Sigmoid colon (tissue), 7 donors: ENCODE data around the gene KCNAB1. TPM values are rescaled to one million over a fixed set of nuclear protein-coding genes. Genes with fewer than 3 reads are reported as not detected.

ENCODE experiments used
- DNase-seq: peaks from one replicate; pipeline ENCODE4 v3.0.0-alpha.2; 2019
- H3K27ac ChIP-seq, 4 donors: fragments of 200-600 bp; sonication (generic); one replicate each; pipeline ENCODE4 v1.5.1; 2016 to 2019; ENCODE audit warnings: mild to moderate bottlenecking in 1 of 4
- H3K27me3 ChIP-seq, 3 donors: fragments of 200-600 bp; sonication (generic); one replicate each; pipeline ENCODE4 v1.5.1; 2019; ENCODE audit warnings: mild to moderate bottlenecking in 1 of 3
- H3K36me3 ChIP-seq, 4 donors: fragments of 200-600 bp; sonication (generic); one replicate each; pipeline ENCODE4 v1.5.1; 2016 to 2019
- H3K4me1 ChIP-seq, 4 donors: fragments of 200-600 bp; sonication (generic); one replicate each; pipeline ENCODE4 v1.5.1; 2017 to 2019
- H3K4me3 ChIP-seq, 4 donors: fragments of 200-600 bp; sonication (generic); one replicate each; pipeline ENCODE4 v1.5.1; 2017 to 2019; ENCODE audit warnings: mild to moderate bottlenecking in 2 of 4, moderate library complexity in 1 of 4
- H3K9me3 ChIP-seq, 4 donors: fragments of 200-600 bp in 3 of 4; sonication (generic) in 3 of 4; one replicate each; pipeline versions ENCODE4 v1.5.1 to v1.6.1; 2013 to 2019
- EP300 ChIP-seq, 4 donors: sonication (generic); formaldehyde crosslinking; IDR thresholded peaks; one replicate each; pipeline ENCODE4 v1.6.1; 2017; ENCODE audit warnings: antibody characterized with exemption in 4 of 4
- POLR2A ChIP-seq, 2 donors: fragments of 450-650 bp; IDR thresholded peaks; one replicate each; pipeline ENCODE4 v1.6.1; 2016; ENCODE audit warnings: antibody characterized with exemption in 2 of 2, mild to moderate bottlenecking in 2 of 2, moderate library complexity in 2 of 2
- POLR2AphosphoS5 ChIP-seq, 4 donors: sonication (generic); formaldehyde crosslinking; IDR thresholded peaks; one replicate each; pipeline ENCODE4 v1.6.1; 2017; ENCODE audit warnings: antibody characterized with exemption in 4 of 4
- WGBS, 2 donors: extraction: QIAGEN DNeasy Blood & Tissue Kit; methylation state at CpG; one replicate each; pipeline ENCODE4 v1.1.7; 2013; 5-methylcytosine and 5-hydroxymethylcytosine counted together
- intact Hi-C: fragments of 100-400 bp; cut with DNase I; formaldehyde crosslinking; loops from one replicate; pipeline ENCODE4 v1.15.1; 2023
- polyA plus RNA-seq, 3 donors: library from polyadenylated mRNA; stranded (reverse); fragments of 200-250 nt; gene quantifications; one replicate each; pipeline ENCODE4 v1.2.3, GENCODE V29; 2013
- total RNA-seq, 4 donors: library from RNA; depleted of rRNA; stranded (reverse); fragments of >200 nt; gene quantifications; one replicate each; pipeline ENCODE4 v1.1.0, GENCODE V29; 2016
- TF ChIP-seq, protein P1 (sequence below), 4 experiments: fragments of 450-650 bp in 3 of 4; fragments of 200-600 bp in 1 of 4; IDR thresholded peaks; one replicate each; pipeline ENCODE4 v1.5.1; 2016 to 2019; ENCODE audit warnings: antibody characterized with exemption in 4 of 4, mild to moderate bottlenecking in 3 of 4, moderate library complexity in 2 of 4
- donor health status: healthy with polysubstance abuse.
- donor health status: Bipolar disorder and iron deficiency.
- donor health status: healthy.

Gene KCNAB1
- total and polyA plus RNA-seq, 7 donors, result 1.2 to 5.0 (median 4.3) TPM; not detected in 2

DNA sequence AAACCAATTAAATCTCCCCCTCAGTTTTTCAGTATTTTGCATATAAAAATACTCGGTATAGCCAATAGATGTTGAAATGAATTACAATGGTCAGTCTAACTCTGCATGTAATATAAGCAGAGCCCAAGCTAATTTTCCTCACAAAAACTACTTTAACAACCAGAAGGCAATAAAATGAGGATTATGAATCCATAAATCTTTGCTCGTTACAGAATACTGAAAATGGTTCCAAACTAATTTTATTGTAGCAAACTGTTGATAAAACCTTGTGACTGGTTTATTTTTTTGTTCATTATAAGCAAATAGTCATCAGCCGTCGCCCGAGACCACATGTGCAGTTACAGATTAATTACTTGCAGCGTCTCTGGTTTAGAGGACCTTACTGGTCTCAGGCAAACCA, 251.3 kb downstream of the KCNAB1 start:
- Histone ChIP-seq H3K27me3 (no peaks in the 10 kb centered on the region), H3K4me1 (peaks cover 0 to 42% (median 20%) of the 10 kb centered on the region in 4 donors), H3K4me3 (no peak overlapping the region), H3K27ac (no peak overlapping the region), H3K9me3 (no peaks in the 10 kb centered on the region), H3K36me3 (no peaks in the 10 kb centered on the region)
- TF ChIP-seq, protein P1, sequence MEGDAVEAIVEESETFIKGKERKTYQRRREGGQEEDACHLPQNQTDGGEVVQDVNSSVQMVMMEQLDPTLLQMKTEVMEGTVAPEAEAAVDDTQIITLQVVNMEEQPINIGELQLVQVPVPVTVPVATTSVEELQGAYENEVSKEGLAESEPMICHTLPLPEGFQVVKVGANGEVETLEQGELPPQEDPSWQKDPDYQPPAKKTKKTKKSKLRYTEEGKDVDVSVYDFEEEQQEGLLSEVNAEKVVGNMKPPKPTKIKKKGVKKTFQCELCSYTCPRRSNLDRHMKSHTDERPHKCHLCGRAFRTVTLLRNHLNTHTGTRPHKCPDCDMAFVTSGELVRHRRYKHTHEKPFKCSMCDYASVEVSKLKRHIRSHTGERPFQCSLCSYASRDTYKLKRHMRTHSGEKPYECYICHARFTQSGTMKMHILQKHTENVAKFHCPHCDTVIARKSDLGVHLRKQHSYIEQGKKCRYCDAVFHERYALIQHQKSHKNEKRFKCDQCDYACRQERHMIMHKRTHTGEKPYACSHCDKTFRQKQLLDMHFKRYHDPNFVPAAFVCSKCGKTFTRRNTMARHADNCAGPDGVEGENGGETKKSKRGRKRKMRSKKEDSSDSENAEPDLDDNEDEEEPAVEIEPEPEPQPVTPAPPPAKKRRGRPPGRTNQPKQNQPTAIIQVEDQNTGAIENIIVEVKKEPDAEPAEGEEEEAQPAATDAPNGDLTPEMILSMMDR (IDR thresholded peaks at IDR 0.05), result no peak
- TF ChIP-seq POLR2A (IDR thresholded peaks at IDR 0.05) (no peak), POLR2AphosphoS5 (IDR thresholded peaks at IDR 0.05) (no peak), EP300 (IDR thresholded peaks at IDR 0.05) (no peak)
- intact Hi-C loops, result no loop called here
- no peak for DNase-seq
- 14 to 56% methylated on average over 6 of the region's 6 CpGs for WGBS, 2 donors

DNA sequence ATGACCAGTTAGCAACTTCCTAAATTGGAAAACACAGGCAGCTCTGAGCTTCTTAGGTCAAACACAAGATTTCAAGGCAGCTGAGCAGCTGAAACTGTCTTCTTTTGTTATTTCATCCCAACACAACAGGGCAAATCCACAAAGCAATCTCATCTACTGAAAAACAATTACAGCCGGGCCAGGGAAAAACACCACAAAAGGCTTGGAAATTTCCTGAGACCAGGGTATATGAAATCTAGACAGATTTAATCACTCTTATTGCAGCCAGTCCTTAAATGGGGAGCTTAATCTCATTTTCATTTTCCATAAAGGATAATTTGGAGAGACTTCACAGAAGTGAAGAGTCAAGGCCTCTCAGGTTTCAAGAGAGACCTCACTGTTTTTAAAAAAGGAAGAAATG, 252.7 kb downstream of the KCNAB1 start:
- Histone ChIP-seq H3K27me3 (no peaks in the 10 kb centered on the region), H3K4me3 (no peak overlapping the region), H3K27ac (no peak overlapping the region), H3K9me3 (no peaks in the 10 kb centered on the region), H3K36me3 (no peaks in the 10 kb centered on the region), H3K4me1 (peaks cover 0 to 42% (median 20%) of the 10 kb centered on the region in 4 donors)
- DNase-seq, result no peak
- no peak for TF ChIP-seq EP300 (IDR thresholded peaks at IDR 0.05)
- no peak for TF ChIP-seq POLR2A (IDR thresholded peaks at IDR 0.05)
- 87 to 97% methylated on average over 1 of the region's 1 CpG for WGBS, 2 donors
- intact Hi-C loops, result no loop called here

DNA sequence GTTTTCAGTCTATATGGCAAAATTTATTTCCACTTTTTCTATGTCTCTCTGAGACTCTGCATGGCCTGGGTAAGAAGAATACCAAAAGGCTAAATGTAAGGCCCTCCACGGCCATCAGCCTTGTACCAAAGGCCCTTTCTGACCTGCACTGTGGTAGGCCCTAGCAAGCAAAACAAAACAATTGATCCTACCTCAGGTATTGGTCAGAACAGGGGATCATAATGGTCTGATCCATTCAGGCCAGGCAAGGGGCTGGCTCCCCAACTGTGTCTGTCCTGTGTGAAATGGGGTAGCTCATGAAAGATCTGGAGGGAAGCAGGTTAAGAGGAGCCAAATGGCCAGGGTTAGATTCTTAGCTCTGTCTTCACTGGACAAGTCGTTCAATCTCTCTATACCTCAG, 253.3 kb downstream of the KCNAB1 start:
- intact Hi-C loops, result no loop called here

DNA sequence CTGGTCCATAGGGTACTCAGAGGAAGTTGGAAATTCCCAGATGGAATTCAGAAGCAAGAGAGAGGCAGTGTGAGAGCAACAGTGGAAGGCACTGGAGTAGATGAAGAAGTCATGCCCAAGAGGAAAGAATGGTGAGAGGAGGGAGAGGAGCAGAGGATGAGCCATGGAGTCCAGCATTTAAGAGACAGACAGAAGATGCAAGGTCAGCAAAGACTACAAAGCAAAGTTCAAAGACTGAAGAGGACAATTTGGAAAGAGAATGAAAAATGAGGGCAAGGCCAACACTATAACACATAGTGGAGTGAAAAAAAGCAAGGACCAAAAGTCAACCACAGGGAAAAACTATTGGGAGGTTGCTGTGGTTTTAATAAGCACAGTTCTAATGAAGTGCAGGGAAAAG, 255.8 kb downstream of the KCNAB1 start:
- TF ChIP-seq EP300 (IDR thresholded peaks at IDR 0.05) (no peak), POLR2A (IDR thresholded peaks at IDR 0.05) (no peak), POLR2AphosphoS5 (IDR thresholded peaks at IDR 0.05) (no peak)
- DNase-seq, result no peak
- Histone ChIP-seq H3K9me3 (no peaks in the 10 kb centered on the region), H3K27me3 (no peaks in the 10 kb centered on the region), H3K4me3 (no peak overlapping the region), H3K36me3 (no peaks in the 10 kb centered on the region), H3K4me1 (peaks cover 0 to 22% (median 13%) of the 10 kb centered on the region in 4 donors), H3K27ac (no peak overlapping the region)
- intact Hi-C loops, result no loop called here

More for the DNA sequence above, 253.3 kb downstream of the KCNAB1 start:
- Histone ChIP-seq H3K4me1 (peaks cover 0 to 42% (median 20%) of the 10 kb centered on the region in 4 donors), H3K9me3 (no peaks in the 10 kb centered on the region), H3K4me3 (no peak overlapping the region), H3K27me3 (no peaks in the 10 kb centered on the region), H3K36me3 (no peaks in the 10 kb centered on the region), H3K27ac (no peak overlapping the region)
- 85 to 88% methylated on average over 2 of the region's 2 CpGs for WGBS, 2 donors
- DNase-seq, result no peak
- TF ChIP-seq EP300 (IDR thresholded peaks at IDR 0.05) (no peak), POLR2AphosphoS5 (IDR thresholded peaks at IDR 0.05) (no peak), POLR2A (IDR thresholded peaks at IDR 0.05) (no peak)
- TF ChIP-seq, protein P1 (IDR thresholded peaks at IDR 0.05), result no peak

DNA sequence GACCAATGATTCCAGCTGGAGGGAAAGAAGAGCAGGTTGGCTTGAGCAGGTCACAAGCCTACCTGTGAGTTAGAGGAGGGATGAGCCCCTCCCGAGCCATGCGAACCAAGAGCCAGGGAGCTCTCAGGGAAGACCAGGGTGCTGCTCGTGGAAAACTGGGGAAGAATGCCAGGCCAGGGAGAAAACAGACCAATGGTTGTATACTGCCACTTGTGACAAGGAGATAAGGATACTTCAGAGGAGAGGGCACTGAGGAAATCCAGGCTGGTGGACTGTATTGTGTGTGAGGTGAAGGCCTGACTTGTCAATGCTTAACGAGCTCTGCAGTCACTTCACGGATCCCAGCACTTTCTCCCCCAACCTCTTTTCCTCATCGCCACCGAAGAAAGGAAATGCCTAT, 256.9 kb downstream of the KCNAB1 start:
- intact Hi-C loops, result no loop called here

More for the DNA sequence above, 256.9 kb downstream of the KCNAB1 start:
- Histone ChIP-seq H3K27me3 (no peaks in the 10 kb centered on the region), H3K4me1 (peaks cover 0 to 13% (median 6%) of the 10 kb centered on the region in 4 donors), H3K27ac (no peak overlapping the region), H3K36me3 (no peaks in the 10 kb centered on the region), H3K4me3 (no peak overlapping the region), H3K9me3 (no peaks in the 10 kb centered on the region)
- DNase-seq, result no peak
- 95 to 97% methylated on average over 7 of the region's 7 CpGs for WGBS, 2 donors
- TF ChIP-seq, protein P1 (IDR thresholded peaks at IDR 0.05), result no peak
- TF ChIP-seq POLR2A (IDR thresholded peaks at IDR 0.05) (no peak), EP300 (IDR thresholded peaks at IDR 0.05) (no peak), POLR2AphosphoS5 (IDR thresholded peaks at IDR 0.05) (no peak)
